Stimulated activated CD8-positive, alpha-beta memory T cell treated with anti-CD3 and anti-CD28 coated beads, Interleukin-12 subunit alpha, Interleukin-12 subunit beta, amount 100 ng/mL, for 1 hour (primary cell): ENCODE data around the gene IL21.
"Not testable (repeated sequence)": the region's sequence is repeated elsewhere in the genome, so short reads cannot be mapped to it uniquely, and the experiment has no call there.

Experiments
- DNase-seq: peaks from one replicate; pipeline ENCODE4 v3.0.0-alpha.2; 2020; ENCODE audit warnings: low read depth

The IL21 gene

DNA sequence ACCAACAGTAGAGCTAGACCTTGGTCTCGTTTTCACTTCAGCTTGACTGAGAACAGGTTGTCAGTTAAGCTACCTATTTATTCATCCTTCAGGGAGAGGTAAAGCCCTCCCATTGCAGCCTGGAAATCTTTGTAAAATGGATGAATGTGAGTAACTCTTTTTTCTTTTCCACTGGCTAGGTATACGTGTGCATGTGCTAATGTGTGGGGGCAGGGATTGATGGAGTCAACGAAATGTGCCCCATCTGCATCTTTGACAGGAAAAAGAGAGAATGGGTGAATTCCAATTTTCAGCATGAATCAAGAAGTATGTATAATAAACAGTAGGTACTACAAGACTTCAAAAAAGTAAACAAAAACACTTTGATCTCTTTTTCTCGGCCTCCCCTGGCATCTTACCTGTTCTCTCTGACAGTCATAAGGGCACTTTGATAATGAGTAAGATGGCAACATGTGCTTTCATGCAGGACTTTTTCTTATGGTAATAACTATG is at the start of gene IL21:
TSS of gene IL21 (minus strand) at position 51 of the 492 bp plus-strand sequence. CDS start 55 bp downstream, outside the sequence.
- no peak for DNase-seq

DNA sequence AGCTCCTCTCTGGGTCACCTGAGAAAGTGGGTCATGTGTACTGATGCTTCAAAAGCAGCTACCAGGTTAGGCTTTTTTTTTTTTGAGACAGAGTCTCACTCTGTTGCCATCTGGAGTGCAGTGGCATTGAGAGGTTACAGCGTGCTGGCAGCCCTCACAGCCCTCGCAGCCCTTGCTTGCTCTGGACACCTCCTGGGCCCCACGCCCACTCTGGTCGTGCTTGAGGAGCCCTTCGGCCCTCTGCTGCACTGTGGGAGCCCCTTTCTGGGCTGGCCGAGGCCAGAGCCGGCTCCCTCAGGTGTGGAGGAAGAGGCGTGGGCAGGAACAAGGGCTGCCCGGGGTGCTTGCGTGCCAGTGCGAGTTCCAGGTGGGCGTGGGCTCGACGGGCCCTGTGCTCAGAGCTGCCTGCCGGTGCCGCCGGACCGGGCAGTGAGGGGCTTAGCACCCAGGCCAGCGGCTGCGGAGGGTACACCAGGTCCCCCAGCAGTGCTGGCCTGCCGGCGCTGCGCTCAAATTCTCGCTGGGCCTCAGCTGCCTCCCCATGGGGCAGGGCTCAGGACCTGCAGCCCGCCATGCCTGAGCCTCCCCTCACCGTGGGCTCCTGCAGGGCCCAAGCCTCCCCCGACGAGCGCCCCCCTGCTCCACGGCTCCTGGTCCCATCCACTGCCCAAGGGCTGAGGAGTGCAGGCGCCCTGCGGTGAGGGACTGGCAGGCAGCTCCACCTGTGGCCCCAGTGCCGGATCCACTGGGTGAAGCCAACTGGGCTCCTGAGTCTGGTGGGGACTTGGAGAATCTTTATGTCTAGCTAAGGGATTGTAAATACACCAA is 49.3 kb upstream of the IL21 start:
- DNase-seq, result no peak

GRCh38 chr4:122668241-122668640 is 47.4 kb upstream of the IL21 start:
- no peak for DNase-seq

DNA sequence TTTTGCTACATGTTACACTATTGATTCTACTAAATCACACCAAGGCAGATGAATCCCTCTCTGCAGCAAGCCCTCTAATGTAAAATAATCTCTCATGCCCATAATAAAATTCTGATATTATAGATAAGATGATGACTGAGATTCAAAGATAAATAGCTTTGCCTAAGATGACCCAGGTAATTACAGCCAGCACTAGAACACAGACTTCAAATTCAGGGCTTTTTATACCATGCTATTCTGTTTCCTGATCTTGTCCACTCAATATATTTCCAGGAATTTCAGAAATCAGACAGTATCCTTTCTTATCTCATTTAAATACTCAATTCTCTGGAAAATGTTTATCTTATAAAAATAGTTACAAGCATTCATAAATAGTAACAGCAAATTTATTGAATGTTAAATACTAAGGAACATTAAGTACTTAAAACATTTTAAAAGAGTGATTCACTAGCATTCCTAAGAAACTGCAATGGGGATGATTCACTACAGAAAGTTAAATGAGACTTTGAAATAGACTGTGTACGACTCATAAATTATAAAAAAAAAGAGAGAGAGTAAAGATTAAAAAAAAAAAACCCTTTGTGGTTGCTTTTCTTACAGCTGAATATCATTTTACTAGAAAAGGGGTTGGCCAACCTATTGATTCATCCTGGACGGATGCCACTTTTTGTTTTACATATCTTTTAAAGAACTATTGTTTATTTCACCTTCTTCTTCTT is 45.8 kb upstream of the IL21 start:
- no peak for DNase-seq

- no peak for DNase-seq
These were observed 44.5 kb upstream of the IL21 start for GRCh38 chr4:122665161-122665929.

- DNase-seq, result no peak
These were observed 43.1 kb upstream of the IL21 start for GRCh38 chr4:122663814-122664610.

GRCh38 chr4:122663291-122663690 is 42.4 kb upstream of the IL21 start:
- no peak for DNase-seq

GRCh38 chr4:122662701-122663100 is 41.8 kb upstream of the IL21 start:
- DNase-seq, result no peak

DNA sequence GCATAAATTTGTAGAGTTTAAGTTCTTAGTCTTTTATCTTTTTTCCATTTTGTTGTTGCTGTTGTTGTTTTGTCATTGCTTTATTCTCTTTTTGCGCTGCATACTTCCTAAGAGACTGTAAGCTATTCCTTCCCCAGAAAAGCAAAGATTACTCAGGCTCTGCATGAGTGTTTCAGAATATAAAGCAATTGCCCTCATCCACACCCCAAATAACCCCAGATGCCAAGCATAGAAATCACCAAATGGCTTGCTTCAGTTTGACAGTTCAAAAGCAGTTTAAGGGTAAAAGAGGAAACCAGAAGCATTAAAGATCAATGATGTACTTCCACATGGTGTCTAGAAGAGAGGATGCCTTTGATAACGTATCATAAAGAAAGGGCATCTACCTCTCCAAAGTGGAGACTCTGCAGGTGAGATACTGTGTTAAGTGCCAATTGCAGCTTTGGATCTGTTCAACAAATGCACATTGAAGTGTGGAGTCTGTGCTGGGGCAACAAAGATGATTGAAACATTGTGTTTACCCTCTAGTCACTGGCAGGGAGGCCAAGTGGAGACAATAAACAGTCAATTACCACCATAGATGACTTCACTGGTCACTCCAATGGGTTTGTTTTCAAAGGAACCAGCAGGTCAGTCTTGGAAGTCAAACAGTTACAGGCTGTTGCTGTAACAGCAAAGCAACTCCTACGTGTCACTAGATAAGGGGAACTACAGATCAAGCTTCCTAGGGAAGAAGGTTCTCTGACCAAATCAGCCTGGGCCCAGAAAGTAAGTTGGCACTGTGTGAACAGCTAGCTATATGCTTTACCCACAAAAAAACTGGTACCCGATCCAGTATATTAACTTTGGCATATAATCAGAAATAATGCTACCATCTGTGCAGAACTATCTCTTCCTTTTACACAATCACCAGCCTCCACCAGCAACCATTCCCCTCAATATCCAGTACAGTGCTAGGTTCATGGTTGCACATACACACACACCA is 40.6 kb upstream of the IL21 start:
- DNase-seq, result no peak

DNA sequence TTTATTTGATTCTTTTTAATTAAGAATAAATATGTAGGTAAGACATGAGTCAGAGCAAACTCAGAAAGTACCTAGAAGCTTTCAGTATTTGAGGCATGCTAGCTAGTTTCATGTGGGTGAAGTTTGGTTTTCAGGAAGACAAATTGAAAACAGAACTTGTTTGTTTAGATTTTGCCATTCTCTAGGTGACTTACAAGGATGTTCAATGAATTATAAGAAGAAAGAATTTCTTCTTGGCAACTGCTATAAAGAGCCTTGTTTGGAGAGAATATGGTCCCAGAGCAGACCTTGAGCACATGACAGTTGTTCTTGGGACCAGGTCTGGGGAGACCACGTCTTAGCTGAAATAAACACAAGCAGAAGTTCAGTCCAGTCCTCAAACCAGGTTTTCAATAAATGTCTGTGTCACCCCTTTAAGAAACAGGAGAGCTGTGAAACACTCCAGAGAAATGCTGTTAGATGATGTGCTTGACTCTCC is 38.0 kb upstream of the IL21 start:
- DNase-seq, result no peak

DNA sequence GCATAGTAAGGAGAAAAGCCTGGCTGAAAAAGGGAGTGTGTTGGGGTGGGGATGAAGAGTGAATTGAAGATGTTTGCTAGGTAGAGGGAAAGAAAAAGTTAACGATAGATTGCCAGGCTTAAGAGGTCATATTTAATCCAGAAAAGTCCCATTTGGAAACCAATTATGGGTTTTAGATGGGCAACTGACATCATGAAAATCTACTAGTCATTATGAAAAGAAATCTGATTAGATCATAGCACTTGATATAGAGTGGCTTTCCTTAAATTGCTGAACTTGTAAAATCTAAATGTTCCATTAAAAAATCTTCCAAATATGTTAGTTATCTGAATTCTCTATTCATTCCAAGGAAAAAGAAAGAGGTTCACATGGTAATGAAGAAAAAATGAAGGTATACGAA is 37.5 kb upstream of the IL21 start:
- DNase-seq, result no peak

DNA sequence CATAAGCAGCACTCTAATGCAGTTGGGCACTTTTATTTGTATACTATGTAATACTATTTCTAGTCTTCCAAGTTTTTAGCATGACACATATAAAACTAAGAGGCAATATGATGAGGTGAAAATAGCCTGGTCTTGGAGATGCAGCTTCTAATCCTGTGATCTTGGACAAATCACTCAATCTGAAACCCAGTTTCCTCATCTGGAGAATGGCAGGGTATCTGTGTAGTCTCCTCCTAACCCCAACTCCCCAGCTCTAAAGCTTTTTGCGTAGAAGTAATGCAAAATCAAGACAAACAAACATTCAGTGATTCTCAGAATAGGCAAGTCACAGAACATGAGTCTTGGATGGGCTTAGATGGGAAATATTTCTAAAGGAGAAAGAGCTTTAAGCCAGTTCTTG is 36.7 kb upstream of the IL21 start:
- no peak for DNase-seq

GRCh38 chr4:122656583-122656982 is 35.7 kb upstream of the IL21 start:
- not testable (repeated sequence) for DNase-seq

GRCh38 chr4:122652379-122652778 is 31.5 kb upstream of the IL21 start:
- peak; percentile 25 for DNase-seq

- no peak for DNase-seq
These were observed 29.3 kb upstream of the IL21 start for GRCh38 chr4:122650148-122650547.

GRCh38 chr4:122647656-122648055 is 26.8 kb upstream of the IL21 start:
- no peak for DNase-seq

DNA sequence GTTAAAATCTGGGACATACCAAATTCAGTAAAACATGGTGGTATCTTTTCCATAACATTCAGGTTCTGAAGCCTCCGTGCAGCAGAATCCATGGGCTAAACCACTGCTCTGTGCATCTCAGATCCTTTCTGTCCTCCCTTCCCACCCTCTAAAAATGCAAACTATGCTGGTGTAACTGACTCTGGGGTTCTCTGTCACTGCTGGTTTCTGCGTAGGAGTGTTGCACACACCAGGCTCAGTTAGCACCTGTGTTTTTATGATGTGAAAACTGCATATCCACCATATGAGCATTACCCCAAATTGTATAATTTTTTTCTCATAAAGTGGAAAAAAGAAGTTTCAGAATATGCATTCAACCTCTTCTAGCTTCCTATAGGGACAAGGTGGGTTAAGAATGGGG is 22.4 kb upstream of the IL21 start:
- no peak for DNase-seq

- DNase-seq, result no peak
These were observed 18.3 kb upstream of the IL21 start for GRCh38 chr4:122639181-122639580.

DNA sequence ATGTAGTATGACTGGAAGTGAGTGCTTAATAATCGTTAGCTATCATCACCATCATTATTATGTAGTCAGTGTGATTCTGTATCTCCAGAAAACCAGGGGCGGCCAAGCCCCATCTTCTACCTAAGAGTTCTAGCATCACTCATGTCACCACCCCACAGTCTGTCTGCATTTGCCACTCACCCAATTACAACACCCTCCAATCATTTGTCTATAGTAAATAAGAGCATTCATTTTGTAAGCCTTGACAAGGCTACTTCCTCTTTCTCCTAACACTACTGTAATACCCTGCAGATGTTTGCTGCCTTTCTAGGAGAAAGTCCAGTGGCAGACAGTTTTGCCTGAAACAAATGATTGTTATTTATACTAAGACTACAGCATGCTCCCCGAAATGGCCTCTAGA is 15.8 kb upstream of the IL21 start:
- no peak for DNase-seq

- no peak for DNase-seq
These were observed 14.3 kb upstream of the IL21 start for GRCh38 chr4:122635205-122635604.
